Epithelial cell of proximal tubule (primary cell): Measurements from ENCODE around the gene KLF4. TPM values are rescaled to one million over a fixed set of nuclear protein-coding genes. Genes with fewer than 3 reads are reported as not detected.

Experiments
- DNase-seq: peaks from one replicate; pipeline ENCODE4 v3.0.0-alpha.2; 2011; ENCODE audit warnings: low read depth
- H3K4me3 ChIP-seq: 2 replicates; pipeline ENCODE4 v1.5.1; 2011; ENCODE audit warnings: low read depth, mild to moderate bottlenecking, low read length
- total RNA-seq: library from RNA; depleted of rRNA; stranded (reverse); fragments of >200 nt; gene quantifications from 2 replicates; pipeline ENCODE4 v1.2.3, GENCODE V29; 2015
- TF ChIP-seq, protein P1 (sequence below): conservative IDR thresholded peaks from 2 replicates; pipeline ENCODE4 v1.5.1; 2012; ENCODE audit warnings: low read depth, mild to moderate bottlenecking, low read length

KLF4 gene
- 7.4 and 13.1 TPM in 2 replicates for total RNA-seq

GRCh38 chr9:107489687-107490605 is at the start of gene KLF4:
Gene KLF4 (minus strand): TSS chr9:107489769. CDS start chr9:107489172, 597 bp downstream.
- no peak for DNase-seq
- TF ChIP-seq, protein P1, sequence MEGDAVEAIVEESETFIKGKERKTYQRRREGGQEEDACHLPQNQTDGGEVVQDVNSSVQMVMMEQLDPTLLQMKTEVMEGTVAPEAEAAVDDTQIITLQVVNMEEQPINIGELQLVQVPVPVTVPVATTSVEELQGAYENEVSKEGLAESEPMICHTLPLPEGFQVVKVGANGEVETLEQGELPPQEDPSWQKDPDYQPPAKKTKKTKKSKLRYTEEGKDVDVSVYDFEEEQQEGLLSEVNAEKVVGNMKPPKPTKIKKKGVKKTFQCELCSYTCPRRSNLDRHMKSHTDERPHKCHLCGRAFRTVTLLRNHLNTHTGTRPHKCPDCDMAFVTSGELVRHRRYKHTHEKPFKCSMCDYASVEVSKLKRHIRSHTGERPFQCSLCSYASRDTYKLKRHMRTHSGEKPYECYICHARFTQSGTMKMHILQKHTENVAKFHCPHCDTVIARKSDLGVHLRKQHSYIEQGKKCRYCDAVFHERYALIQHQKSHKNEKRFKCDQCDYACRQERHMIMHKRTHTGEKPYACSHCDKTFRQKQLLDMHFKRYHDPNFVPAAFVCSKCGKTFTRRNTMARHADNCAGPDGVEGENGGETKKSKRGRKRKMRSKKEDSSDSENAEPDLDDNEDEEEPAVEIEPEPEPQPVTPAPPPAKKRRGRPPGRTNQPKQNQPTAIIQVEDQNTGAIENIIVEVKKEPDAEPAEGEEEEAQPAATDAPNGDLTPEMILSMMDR: no peak
- peak within 1 kb of the TSS; percentile 71 for H3K4me3 ChIP-seq

- no peak overlapping the region for H3K4me3 ChIP-seq
- no peak for DNase-seq
- TF ChIP-seq, protein P1: no peak
These were observed 46.9 kb upstream of the KLF4 start for GRCh38 chr9:107536462-107536861.

DNA sequence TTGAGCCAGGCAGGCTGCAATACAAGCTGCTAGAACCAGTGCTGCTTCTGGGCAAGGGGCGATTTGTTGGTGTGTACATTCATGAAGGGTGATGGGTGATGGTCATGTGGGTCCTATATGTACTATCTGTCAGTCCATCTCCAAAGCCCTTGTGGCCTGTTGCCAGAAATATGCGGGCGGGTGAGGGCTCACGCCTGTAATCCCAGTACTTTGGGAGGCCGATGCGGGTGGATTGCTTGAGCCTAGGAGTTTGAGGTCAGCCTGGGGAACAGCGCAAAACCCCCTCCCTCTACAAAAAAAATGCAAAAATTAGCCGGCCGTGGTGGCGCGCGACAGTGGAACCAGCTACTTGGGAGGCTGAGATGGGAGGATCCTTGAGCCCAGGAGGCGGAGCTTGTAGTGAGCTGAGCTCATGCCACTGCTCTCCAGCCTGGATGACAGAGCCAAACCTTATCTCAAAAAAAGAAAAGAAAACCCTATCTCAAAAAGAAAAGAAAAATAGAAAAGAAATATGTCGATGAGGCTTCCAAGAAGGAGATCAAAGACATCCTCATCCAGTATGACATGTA is 45.0 kb upstream of the KLF4 start:
- TF ChIP-seq, protein P1: no peak

DNA sequence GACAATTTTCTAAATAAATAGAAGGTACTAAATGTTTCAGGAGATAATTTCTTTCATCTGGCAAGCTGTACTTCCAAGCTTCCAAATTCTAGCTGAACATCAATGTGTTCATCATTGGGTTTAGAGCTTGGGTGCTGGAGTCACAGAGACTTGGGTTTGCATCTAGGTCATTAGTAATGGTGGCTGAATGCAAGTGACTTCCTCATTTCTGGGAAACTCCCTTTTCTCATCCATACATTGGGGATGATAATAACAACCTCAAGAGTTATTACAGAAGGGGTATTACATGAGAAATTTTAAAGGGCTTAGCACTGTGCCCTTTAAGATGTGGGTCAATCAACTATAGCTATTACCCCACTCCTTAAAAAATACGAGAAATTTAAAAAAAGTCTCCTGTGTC is 41.1 kb upstream of the KLF4 start:
- TF ChIP-seq, protein P1: no peak
- no peak for DNase-seq
- no peak overlapping the region for H3K4me3 ChIP-seq

More for the DNA sequence above, 45.0 kb upstream of the KLF4 start:
- no peak overlapping the region for H3K4me3 ChIP-seq
- no peak for DNase-seq

GRCh38 chr9:107528686-107529085 is 39.1 kb upstream of the KLF4 start:
- TF ChIP-seq, protein P1: no peak
- no peak for DNase-seq
- no peak overlapping the region for H3K4me3 ChIP-seq

- no peak overlapping the region for H3K4me3 ChIP-seq
- no peak for DNase-seq
- TF ChIP-seq, protein P1: no peak
These were observed 34.0 kb upstream of the KLF4 start for GRCh38 chr9:107523539-107523938.
